ENCODE data around the gene BCL3. TPM values are rescaled to one million over a fixed set of nuclear protein-coding genes. Genes with fewer than 3 reads are reported as not detected.
"Not testable (repeated sequence)": the region's sequence is repeated elsewhere in the genome, so short reads cannot be mapped to it uniquely, and the experiment has no call there.

Gene BCL3
- total RNA-seq, 1 experiment from 2014 or later, result 4.4 TPM

DNA sequence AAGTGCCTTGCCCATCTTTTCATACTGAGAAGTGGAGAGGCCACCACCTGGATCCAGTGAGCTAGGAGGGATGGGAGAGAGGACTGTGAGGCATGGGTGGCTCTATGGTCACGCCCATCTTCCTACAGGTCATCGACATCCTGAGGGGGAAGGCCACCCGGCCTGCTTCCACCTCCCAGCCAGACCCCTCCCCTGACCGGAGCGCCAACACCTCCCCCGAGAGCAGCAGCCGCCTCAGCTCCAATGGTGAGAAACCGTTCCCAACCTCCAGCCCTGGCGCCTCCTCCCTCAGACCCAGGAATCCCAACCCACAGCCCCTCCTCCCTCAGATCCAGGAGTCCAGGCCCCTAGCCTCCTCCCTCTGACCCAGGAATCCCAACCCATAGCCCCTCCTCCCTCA lies 10.1 kb downstream of the BCL3 start:
- no peak for DNase-seq (ENCODE audit: low spot score)

DNA sequence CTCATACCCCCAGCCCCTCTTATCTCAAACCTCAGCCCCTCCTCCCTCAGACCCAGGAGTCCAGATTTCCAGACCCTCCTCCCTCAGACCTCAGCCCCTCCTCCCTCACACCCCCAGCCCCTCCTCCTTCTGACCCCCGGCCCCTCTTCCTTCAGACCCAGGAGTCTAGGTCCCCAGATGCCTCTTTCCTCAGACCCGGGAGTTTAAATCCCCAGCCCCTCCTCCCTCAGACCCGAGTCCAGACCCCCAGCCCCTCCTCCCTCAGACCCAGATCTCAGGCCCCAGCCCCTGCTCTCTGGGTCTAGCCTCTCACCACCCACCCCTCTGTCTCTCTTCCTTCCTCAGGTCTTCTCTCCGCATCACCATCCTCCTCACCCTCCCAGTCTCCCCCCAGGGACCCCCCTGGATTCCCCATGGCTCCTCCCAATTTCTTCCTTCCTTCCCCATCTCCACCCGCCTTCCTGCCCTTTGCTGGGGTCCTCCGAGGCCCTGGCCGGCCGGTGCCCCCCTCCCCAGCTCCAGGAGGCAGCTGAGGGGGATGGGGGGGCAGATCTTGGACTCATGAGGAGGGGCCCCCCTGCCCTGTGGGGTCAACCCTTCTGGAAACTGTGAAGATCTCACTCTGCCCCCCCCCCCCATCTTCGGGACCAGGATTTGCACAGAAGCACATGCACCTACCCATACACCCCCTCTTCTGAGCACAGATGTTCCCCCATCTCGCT lies 10.7 kb downstream of the BCL3 start:
- no peak for DNase-seq (ENCODE audit: low spot score)

DNA sequence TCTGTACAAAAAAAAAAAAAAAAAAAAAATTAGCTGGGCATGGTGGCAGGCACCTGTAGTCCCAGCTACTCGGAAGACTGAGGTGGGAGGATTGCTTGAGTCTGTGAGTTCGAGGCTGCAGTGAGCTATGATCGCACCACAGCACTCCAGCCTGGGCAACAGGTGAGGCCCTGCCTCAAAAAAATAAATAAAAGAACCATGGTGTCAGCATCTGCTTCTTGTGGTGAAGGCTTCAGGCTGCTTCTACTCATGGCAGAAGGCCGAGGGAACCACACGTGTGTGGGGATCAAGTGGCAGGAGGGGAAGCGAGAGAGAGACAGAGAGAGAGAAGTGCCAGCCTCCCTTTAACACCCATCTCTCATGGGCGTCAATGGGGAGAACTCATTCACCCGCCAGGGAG lies 13.5 kb downstream of the BCL3 start:
- DNase-seq (ENCODE audit: low spot score), result no peak

DNA sequence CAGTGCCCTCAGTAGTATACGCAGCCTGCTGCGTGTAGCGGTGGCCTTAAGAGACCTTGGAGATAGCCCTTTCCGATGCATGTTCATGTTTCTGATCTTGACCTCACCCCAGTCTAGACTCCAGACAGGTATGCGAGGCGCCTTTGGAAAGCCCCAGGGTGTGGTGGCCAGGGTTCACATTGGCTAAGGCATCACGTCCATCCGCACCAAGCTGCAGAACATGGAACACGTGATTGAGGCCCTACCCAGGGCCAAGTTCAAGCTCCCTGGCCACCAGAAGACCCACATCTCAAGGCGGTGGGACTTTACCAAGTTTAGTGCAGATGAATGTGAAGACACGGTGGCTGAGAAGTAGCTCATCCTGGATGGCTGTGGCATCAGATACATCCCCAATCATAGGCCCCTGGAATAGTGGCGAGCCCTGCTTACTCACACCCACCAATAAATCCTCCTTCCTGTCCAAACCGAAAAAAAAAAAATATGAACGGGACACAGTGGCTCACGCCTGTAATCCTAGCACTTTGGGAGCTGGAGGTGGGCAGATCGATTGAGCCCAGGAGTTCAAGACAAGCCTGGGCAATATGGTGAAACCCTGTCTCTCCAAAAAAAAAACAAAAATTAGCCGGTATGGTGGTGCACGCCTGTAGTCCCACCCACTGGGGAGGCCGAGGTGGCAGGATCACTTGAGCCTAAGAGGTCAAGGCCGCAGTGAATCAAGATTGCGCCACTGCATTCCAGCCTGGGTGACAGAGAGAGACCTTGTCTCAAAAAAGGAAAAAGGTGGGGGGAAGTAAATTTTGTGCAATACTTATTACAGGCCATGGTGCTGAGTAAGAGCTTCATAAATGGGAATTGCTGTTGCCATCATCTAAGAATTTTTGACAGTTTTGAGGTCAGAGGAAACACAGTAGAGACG lies 16.8 kb downstream of the BCL3 start:
- DNase-seq (ENCODE audit: low spot score), result no peak

DNA sequence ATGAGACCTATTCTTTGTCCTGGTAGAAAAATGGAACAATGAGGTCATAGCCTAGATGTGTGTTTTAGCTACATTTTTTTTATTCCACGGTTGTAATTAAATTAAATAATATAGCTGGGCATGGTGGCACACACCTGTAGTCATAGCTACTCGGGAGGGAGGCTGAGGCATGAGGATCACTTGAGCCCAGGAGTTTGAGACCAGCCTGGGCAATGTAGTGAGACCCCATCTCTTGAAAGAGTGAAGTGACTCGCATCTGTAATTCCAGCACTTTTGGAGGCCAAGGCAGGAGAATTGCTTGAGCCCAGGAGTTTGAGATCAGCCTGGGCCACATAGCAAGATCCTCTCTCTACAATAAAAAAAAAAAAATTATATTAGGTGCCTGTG lies 17.4 kb downstream of the BCL3 start:
- no peak for DNase-seq (ENCODE audit: low spot score)

DNA sequence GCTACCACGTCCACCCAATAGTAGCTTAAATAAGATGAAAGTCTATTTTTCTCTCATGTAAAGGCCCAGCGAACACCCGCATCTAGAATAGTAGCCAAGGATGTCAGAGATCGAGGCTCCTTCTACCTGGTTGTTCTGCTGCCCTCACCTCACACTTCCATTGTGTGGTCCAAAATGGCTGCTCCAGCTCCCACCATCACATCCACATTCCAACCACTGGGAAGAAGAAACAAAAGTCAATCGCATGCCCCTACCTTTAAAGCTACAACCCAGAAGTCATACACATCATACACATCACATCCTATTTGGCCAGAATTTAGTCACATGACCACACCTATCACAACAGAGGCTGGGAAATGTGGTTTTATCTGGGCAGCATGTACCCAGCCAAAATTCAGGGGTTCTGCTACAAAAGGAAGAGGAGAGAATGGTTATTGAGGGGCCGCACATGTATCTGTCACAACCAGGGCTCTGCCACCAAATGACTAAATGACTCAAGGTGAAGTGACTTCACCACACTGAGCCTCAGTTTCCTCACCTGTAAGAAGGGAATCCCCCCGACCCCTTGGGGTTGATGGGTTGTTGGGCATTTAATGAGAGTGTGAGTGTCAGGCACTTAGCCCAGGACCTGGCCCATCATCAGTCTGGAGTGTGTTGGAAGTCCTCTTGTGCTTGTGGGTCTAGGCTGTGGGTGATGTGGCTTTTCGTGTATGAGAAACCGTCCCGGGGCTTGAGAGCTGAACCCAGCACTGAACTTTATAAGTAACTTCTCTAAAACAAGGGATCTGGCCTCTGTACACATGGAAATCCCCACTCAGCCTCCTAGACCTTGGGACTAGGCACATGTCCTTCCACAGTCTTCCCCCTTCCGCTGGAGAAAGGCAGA lies 19.0 kb downstream of the BCL3 start:
- no peak for DNase-seq (ENCODE audit: low spot score)

DNA sequence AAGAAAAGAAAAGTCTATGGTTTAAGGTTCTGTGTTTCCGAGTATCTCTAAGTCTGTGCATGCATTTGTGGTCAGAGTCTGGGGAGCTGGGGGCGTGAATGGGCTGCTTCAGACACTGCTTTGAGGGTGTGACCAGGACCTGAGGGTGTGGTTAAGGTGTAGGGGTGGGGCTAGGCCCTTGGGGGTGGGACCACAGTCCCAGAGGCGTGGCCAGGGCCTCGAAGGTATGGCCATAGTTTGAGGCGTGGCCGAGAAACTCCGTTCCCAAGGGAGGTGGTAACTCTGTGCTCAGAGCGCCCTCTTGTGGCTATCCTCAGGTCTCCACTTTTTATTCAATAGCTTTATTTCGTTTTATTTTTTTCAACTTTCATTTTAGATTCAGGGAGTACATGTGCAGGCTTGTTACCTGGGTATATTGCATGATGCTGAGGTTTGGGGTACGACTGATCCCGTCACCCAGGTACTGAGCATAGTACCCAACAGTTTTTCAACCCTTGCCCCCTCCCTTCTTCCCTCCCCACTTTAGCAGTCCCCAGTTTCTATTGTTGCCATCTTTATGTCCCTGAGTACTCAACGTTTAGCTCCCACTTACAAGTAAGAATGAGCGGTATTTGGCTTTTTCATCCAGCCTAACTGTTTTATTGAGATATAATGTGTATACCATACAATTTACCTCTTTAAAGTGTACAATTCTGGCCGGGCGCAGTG lies 22.2 kb downstream of the BCL3 start:
- peak; percentile 98 for DNase-seq (ENCODE audit: low spot score)

DNA sequence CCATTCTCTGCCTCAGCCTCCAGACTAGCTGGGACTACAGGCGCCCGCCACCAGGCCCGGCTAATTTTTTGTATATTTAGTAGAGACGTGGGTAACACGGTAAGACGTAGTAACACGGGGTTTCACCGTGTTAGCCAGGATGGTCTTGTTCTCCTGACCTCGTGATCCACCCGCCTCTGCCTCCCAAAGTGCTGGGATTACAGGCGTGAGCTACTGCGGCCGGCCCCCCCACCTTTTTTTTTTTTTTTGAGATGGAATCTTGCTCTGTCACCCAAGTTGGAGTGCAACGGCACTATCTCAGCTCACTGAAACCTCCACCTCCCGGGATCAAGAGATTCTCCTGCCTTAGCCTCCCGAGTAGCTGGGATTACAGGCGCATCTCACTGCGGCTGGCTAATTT lies 23.6 kb downstream of the BCL3 start:
- DNase-seq (ENCODE audit: low spot score), result not testable (repeated sequence)

DNA sequence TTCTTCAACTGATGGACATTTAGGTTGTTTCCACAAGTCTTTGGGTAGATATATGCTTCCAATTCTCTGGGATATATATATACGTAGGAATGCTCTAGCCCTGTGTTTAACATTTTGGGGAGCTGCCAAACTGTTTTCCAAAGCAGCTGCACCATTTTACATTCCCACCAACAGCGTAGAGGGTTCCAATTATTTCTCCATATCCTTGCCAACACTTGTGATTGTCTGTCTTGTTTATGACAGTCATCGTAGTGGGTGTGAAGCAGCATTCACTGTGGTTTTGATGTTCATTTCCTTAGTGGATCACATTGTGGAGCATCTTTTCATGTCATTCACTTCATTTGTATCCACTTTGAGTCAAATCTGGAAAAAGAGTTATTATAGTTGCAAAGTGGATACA lies 24.5 kb downstream of the BCL3 start:
- DNase-seq (ENCODE audit: low spot score), result no peak

DNA sequence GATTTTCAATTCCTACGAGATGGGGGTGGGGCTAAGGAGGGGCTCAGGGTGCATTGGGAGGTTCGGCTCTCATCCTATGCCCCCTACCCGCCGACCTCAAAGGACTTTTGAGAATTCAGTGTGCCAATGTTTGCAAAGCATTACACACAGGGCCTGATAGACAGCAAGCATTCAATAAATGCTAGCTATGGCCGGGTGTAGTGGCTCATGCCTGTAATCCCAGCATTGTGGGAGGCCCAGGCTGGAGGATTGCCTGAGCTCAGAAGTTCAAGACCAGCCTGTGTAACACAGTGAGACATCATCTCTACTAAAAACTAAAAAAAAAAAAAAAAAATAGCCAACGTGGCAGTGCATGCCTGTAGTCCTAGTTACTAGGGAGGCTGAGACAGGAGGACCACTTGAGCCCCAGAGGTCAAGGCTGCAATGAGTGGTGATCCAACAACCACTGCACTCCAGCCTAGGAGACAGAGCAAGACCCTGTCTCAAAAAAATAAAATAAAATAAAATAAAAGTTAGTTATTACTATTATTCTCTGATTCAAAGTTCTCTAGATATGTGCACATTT lies 27.2 kb downstream of the BCL3 start:
- DNase-seq (ENCODE audit: low spot score), result no peak

DNA sequence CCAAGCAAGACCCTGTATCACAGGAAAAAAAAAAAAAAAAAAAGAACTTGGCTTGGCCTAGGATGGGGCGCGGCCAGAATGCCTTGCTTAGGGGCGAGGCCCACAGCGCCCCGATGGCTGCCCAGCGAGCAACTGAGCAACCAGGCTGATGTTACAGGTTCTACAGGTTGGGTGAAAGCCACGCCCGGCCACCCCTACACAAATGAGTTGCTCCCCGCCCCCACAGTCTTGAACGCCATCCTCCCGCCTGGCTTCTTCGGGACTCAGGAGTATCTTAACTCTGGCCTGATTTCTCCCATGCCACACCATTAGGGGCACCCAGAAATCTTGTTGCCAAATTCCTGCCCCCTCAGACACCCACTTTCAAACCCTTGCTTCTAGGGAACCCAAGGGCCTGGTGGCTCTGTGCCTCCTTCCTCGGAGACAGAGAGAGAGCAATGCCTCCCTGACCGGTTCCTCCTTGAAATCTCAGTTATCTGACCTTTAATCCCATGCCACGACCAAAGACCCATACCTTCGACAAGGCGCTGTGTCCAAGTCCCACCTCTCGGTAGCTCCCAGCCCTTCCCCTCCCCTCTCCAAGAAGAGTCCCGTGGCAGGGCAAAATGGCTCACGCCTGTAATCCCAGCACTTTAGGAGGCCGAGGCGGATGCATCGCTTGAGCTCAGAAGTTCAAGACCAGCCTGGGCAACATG lies 28.0 kb downstream of the BCL3 start:
- no peak for DNase-seq (ENCODE audit: low spot score)

DNA sequence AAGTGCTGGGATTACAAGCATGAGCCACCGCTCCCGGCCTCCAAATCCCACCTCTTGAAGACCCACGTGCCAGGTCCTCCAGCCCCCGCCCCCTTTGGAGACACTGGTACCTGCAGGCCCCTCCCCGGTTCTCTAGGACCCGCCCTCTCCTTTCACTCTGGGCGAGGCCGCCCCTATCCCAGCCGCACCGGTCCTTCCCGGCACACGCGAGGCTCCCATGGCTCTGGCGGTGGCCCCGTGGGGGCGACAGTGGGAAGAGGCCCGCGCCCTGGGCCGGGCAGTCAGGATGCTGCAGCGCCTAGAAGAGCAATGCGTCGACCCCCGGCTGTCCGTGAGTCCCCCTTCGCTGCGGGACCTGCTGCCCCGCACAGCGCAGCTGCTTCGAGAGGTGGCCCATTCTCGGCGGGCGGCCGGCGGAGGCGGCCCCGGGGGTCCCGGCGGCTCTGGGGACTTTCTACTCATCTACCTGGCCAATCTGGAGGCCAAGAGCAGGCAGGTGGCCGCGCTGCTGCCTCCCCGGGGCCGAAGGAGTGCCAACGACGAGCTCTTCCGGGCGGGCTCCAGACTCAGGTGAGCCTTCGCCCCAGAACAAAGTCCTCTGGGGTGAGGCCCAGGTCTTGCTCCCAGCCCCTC lies 29.3 kb downstream of the BCL3 start, which contains the start of gene CBLC:
TSS of gene CBLC (plus strand) at position 176 of the 633 bp plus-strand sequence. CDS start at position 218, 42 bp downstream.
- DNase-seq (ENCODE audit: low spot score), result no peak

DNA sequence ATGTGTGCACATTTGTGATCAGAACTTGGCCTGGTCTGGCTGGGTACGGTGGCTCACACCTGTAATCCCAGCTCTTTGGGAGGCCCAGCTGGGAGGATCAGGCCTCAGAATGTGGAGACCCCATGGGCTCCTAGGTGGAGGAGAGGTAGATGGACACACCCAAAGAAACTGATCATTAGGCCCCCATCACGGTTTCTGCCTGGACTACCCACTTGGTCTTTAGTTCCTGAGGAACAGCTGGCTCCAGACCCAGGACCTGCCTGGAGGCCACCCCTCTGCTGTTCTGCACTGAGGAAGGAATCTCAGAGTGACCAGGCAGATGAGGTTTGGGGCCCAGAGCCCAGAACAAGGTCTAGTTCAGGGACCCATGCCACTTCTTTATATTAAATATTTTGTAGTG lies 30.6 kb downstream of the BCL3 start:
- DNase-seq (ENCODE audit: low spot score), result no peak

DNA sequence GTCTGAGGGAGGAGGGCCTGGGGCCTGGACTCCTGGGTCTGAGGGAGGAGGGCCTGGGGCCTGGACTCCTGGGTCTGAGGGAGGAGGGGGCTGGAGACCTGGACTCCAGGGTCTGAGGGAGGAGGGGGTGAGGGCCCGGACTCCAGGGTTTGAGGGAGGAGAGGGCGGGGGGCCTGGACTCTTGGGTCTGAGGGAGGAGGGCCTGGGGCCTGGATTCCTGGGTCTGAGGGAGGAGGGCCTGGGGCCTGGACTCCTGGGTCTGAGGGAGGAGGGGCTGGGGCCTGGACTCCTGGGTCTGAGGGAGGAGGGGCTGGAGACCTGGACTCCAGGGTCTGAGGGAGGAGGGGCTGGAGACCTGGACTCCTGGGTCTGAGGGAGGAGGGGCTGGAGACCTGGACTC lies 33.2 kb downstream of the BCL3 start:
- not testable (repeated sequence) for DNase-seq (ENCODE audit: low spot score)

DNA sequence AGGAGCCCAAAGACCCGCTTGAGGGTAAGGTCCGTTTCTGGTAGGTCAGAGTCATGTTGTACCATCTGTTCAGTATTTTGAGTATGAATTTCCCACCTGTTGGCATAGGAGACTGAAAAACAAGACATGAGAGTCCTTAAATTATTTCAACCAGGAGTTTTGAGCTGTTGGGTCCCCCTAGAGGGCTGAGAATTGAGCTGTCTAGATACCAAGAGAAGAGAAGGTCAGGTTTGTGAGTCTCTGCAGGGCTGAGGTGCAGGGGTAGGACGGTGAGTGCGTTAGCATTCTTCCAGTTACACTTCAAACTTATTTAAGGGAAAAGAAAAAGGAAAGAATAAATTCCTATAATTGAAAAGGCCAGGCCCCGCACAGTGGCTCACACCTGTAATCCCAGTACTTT lies 34.2 kb downstream of the BCL3 start:
- DNase-seq (ENCODE audit: low spot score), result no peak

DNA sequence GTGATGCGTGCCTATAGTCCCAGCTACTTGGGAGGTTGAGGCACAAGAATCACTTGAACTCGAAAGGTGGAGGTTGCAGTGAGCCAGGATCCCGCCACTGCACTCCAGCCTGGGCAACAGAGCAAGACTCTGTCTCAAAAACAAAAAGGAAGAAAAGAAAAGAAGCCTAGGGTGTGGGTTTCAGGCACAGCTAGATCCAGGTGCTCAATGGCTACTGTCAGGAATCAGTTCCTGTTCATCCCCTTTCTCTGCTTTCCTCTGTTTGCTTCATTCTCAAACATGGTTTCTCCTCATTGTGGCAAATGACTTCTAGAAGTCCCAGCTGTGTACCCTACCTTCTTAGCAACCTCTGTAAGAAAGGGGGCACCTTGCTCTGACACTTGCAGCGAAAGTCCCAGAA lies 35.0 kb downstream of the BCL3 start:
- DNase-seq (ENCODE audit: low spot score), result no peak

DNA sequence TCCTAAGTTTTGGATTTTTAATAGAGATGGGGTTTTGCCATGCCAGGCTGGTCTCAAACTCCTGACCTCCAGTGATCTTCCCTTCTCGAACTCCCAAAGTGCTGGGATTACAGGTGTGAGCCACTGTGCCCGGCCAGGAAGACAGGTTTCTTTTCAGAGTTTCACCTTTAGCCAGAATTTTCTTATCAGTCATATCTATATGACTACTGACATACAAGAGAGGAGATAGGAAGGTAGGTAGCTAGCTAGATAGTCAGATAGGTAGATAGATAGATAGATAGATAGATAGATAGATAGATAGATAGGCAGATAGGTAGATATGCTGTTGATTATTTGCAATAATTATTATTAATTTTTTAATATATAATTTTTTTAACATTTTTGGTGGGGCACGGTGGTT lies 36.8 kb downstream of the BCL3 start:
- DNase-seq (ENCODE audit: low spot score), result no peak

DNA sequence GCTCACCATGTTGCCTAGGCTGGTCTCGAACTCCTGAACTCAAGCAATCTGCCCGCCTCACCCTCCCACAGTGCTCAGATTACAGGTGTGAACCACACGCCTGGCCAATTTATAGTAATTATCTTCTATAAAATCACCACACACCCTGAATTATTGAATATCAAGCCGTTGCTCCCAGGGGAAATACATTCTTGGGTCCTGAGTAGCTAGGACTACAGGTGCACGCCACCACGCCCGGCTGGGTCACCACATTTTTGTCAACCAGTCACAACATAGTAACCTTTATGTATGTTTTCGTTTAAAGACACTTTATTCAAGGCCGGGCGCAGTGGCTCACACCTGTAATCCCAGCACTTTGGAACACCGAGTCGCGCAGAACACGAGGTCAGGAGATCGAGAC lies 37.5 kb downstream of the BCL3 start:
- no peak for DNase-seq (ENCODE audit: low spot score)

DNA sequence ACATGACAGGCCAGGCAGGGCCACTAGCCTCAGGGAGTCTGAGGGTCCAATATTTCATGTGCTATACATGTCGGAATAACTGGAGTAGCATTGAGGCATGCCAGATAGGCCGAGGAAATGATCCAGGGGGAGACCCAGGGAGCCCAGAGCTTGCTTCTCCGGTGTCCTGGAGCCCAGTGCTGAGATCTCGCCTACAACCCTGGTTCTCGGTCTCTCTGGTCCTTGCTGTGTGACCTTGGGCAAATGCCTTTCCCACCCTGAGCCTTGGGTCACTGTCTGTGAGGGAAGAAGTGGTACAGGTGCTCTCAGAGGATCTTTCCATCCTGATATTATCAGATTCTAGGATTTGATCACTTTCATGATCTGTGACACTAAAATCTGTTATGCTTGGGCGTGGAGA lies 40.5 kb downstream of the BCL3 start:
- no peak for DNase-seq (ENCODE audit: low spot score)

DNA sequence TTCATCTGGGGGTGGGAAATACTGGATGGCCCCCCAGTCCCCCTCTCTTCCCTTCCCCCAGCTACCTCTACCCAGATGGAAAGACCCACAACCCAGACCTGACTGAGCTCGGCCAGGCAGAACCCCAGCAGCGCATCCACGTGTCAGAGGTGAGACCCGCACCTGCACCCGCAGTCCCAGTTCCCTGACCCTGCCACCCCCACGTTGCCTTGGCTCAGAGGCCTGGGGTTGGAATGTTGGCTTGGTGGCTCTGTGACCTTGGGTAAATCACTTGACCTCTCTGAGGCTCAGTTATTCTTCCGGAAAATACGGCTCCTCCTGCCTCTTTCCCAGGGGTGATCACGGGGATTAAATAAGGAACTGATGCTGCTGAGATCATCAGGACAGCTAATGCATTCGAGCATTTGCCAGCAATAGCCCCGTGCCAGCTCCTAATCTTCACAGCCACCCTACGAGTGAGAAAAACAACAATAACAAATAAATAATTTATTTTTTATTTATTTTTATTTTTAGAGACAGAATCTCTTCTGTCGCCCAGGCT lies 41.5 kb downstream of the BCL3 start:
- no peak for DNase-seq (ENCODE audit: low spot score)

All from A172 (cell line).